GM23248 (cell line): Measurements from ENCODE around the gene TSPAN1.

Source experiments
- EZH2 ChIP-seq: fragments of 200-600 bp; sonication (generic); IDR thresholded peaks from 2 replicates; pipeline ENCODE4 v1.6.1; 2018; ENCODE audit warnings: antibody characterized with exemption, mild to moderate bottlenecking; ENCODE audit not compliant: insufficient read depth, poor library complexity, severe bottlenecking
- EZH2phosphoT487 ChIP-seq: fragments of 200-600 bp; sonication (generic); IDR thresholded peaks from 2 replicates; pipeline ENCODE4 v1.6.1; 2018; ENCODE audit warnings: antibody characterized with exemption, moderate library complexity, mild to moderate bottlenecking, low read depth; ENCODE audit not compliant: insufficient read depth

GRCh38 chr1:46199233-46199749 lies 24.4 kb downstream of the TSPAN1 start:
- TF ChIP-seq EZH2 (no peak), EZH2phosphoT487 (no peak)
